ENCODE measurements around the gene DDA1. TPM values are rescaled to one million over a fixed set of nuclear protein-coding genes. Genes with fewer than 3 reads are reported as not detected.

DDA1 gene
- total and polyA plus RNA-seq, 2 of the 13 experiments (the other 11 are each of a cell fraction or from before 2014, with no cell fraction given) = 24.5 to 26.0 TPM

DNA sequence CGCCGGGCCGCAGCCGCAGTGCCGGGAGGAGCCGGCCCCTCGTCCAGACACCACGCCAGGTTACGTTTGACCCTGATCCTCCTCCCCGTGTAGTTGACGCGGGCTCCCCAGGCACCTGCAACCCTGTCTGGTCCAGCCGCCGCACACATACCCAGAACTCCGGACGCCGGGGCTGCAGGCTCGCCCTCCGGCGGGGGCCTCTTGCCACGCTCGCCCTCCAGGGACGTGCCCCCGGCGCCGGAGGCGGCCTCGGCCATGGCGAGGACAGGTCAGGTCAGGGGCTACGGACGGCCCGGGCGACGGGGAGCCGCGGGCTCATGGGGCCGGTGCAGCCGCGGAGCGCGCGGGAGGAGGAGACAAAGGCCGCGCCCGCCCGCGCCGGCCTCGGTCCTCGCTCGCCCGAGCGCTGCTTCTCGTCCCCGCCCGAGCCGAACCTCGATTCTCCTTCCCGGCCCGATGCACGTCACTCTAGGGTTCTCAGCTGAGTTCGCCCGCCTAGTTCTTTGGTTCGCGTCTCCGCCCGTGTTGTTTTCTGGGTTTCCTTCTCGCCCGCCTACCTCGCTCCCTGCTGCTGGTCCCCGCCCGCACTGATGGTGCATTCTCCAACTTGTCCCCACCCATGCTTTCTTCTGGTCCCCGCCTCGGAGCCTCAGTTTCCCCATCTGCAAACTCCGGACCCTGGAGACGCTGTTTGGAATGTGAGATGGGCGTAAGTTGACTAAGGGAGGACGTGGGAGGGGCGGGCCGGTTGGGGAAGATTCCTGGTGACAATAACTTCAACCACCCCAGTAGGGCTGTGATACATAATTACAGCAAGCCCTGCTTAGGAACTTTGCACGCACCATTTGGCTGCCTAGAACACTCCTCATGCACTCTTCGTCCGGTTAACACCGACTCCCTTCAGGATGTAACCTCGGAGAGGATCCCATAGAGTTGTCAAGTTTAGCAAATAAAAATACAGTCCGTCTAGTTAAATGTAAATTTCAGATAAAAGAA, 25.3 kb downstream of the DDA1 start, which contains the start of gene ANO8 (continued):
- TF ChIP-seq, protein P1, sequence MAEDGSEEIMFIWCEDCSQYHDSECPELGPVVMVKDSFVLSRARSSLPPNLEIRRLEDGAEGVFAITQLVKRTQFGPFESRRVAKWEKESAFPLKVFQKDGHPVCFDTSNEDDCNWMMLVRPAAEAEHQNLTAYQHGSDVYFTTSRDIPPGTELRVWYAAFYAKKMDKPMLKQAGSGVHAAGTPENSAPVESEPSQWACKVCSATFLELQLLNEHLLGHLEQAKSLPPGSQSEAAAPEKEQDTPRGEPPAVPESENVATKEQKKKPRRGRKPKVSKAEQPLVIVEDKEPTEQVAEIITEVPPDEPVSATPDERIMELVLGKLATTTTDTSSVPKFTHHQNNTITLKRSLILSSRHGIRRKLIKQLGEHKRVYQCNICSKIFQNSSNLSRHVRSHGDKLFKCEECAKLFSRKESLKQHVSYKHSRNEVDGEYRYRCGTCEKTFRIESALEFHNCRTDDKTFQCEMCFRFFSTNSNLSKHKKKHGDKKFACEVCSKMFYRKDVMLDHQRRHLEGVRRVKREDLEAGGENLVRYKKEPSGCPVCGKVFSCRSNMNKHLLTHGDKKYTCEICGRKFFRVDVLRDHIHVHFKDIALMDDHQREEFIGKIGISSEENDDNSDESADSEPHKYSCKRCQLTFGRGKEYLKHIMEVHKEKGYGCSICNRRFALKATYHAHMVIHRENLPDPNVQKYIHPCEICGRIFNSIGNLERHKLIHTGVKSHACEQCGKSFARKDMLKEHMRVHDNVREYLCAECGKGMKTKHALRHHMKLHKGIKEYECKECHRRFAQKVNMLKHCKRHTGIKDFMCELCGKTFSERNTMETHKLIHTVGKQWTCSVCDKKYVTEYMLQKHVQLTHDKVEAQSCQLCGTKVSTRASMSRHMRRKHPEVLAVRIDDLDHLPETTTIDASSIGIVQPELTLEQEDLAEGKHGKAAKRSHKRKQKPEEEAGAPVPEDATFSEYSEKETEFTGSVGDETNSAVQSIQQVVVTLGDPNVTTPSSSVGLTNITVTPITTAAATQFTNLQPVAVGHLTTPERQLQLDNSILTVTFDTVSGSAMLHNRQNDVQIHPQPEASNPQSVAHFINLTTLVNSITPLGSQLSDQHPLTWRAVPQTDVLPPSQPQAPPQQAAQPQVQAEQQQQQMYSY (CRISPR knock-in tag; IDR thresholded peaks at IDR 0.05) = 0 out of 2 replicates have a peak, but pooled peaks have one; percentile 26
- TF ChIP-seq, protein P2, sequence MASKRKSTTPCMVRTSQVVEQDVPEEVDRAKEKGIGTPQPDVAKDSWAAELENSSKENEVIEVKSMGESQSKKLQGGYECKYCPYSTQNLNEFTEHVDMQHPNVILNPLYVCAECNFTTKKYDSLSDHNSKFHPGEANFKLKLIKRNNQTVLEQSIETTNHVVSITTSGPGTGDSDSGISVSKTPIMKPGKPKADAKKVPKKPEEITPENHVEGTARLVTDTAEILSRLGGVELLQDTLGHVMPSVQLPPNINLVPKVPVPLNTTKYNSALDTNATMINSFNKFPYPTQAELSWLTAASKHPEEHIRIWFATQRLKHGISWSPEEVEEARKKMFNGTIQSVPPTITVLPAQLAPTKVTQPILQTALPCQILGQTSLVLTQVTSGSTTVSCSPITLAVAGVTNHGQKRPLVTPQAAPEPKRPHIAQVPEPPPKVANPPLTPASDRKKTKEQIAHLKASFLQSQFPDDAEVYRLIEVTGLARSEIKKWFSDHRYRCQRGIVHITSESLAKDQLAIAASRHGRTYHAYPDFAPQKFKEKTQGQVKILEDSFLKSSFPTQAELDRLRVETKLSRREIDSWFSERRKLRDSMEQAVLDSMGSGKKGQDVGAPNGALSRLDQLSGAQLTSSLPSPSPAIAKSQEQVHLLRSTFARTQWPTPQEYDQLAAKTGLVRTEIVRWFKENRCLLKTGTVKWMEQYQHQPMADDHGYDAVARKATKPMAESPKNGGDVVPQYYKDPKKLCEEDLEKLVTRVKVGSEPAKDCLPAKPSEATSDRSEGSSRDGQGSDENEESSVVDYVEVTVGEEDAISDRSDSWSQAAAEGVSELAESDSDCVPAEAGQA (IDR thresholded peaks at IDR 0.05; ENCODE audit: low read depth) = 0 out of 2 replicates have a peak, but pooled peaks have one; percentile 40
- TF ChIP-seq, protein P2 (CRISPR knock-in tag; IDR thresholded peaks at IDR 0.05; ENCODE audit: borderline replicate concordance) = no peak
- TF ChIP-seq ZNF224 (CRISPR knock-in tag; IDR thresholded peaks at IDR 0.05) (no peak), ZNF547 (CRISPR knock-in tag; IDR thresholded peaks at IDR 0.05) (peak; percentile 78; the same call in 1 of the 2 replicates), CREB1 (IDR thresholded peaks at IDR 0.05) (peak; percentile 79), CREB1 (CRISPR knock-in tag; IDR thresholded peaks at IDR 0.05) (no peak), ZNF34 (CRISPR knock-in tag; IDR thresholded peaks at IDR 0.05; ENCODE audit: borderline replicate concordance) (no peak), ZNF607 (CRISPR knock-in tag; IDR thresholded peaks at IDR 0.05; ENCODE audit: borderline replicate concordance) (no peak)
- TF ChIP-seq, protein P3, sequence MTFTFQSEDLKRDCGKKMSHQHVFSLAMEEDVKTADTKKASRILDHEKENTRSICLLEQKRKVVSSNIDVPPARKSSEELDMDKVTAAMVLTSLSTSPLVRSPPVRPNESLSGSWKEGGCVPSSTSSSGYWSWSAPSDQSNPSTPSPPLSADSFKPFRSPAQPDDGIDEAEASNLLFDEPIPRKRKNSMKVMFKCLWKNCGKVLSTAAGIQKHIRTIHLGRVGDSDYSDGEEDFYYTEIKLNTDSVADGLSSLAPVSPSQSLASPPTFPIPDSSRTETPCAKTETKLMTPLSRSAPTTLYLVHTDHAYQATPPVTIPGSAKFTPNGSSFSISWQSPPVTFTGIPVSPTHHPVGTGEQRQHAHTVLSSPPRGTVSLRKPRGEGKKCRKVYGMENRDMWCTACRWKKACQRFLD (CRISPR knock-in tag; IDR thresholded peaks at IDR 0.05; ENCODE audit: borderline replicate concordance) = no peak
- TF ChIP-seq, protein P4, sequence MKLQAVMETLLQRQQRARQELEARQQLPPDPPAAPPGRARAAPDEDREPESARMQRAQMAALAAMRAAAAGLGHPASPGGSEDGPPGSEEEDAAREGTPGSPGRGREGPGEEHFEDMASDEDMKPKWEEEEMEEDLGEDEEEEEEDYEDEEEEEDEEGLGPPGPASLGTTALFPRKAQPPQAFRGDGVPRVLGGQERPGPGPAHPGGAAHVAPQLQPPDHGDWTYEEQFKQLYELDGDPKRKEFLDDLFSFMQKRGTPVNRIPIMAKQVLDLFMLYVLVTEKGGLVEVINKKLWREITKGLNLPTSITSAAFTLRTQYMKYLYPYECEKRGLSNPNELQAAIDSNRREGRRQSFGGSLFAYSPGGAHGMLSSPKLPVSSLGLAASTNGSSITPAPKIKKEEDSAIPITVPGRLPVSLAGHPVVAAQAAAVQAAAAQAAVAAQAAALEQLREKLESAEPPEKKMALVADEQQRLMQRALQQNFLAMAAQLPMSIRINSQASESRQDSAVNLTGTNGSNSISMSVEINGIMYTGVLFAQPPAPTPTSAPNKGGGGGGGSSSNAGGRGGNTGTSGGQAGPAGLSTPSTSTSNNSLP (IDR thresholded peaks at IDR 0.05; ENCODE audit: low read depth, low read length) = 0 out of 2 replicates have a peak, but pooled peaks have one; percentile 13
- TF ChIP-seq, protein P5, sequence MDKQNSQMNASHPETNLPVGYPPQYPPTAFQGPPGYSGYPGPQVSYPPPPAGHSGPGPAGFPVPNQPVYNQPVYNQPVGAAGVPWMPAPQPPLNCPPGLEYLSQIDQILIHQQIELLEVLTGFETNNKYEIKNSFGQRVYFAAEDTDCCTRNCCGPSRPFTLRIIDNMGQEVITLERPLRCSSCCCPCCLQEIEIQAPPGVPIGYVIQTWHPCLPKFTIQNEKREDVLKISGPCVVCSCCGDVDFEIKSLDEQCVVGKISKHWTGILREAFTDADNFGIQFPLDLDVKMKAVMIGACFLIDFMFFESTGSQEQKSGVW (CRISPR knock-in tag; IDR thresholded peaks at IDR 0.05; ENCODE audit: borderline replicate concordance) = no peak
